Measurements from ENCODE around the gene L3MBTL2.

Gene L3MBTL2

DNA sequence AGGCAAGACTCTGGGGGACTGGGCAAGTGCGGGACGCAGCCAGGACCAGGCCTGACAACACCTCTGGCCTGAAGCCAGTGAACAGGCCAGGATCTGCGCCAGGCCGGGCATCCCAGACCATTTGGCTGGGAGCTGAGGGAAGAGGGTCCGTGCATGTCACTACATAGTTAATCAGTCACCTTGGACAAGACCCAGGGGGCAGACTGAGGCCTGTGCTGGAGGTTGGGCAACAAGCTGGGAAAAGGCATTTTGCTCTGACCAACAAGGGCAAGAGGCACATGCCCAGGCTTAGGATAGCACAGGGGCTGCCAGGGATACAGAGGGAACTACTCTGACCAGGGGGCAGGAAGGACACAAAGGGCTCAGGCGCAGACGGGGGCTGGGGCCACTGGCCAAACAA is 42.6 kb downstream of the L3MBTL2 start:
- ChIA-PET CTCF (interaction anchor here (0.6 kb wide), 2 partner anchors 11 to 12 kb away, joined by 3 read pairs; no protein-coding TSS in a partner anchor), POLR2A (ENCODE audit: low non-redundant PET) (no interaction called here)
- DNase-seq (ENCODE audit: low spot score) = no peak
- peak overlapping the region; percentile 82 for H3K27ac ChIP-seq
- no peak for TF ChIP-seq CTCF (conservative IDR thresholded peaks at IDR 0.05; ENCODE audit: low read depth)

DNA sequence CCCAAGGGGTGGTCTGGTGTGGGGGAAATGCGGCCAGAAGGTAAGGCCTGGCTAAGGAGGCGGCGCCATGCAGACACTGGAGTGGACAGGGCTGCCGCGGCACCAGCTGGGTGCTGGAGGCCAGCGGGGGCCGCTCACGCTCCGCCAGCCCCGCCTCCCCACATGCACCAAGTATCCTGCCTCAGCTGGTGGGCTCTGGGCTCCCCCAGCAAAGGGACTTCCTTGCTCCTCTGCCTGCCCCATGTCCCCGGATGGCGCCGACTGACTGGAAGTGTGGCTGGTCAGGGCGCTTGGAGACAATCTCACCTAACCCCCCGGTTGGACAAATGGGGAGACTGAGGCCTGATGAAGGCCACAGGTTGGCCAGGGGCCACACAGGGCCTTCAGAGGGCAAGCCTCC is 43.2 kb downstream of the L3MBTL2 start:
- no peak for DNase-seq (ENCODE audit: low spot score)
- ChIA-PET CTCF (interaction anchor here (0.6 kb wide), 2 partner anchors 11 to 12 kb away, joined by 3 read pairs; no protein-coding TSS in a partner anchor), POLR2A (ENCODE audit: low non-redundant PET) (no interaction called here)
- no peak for TF ChIP-seq CTCF (conservative IDR thresholded peaks at IDR 0.05; ENCODE audit: low read depth)
- peak overlapping the region; percentile 82 for H3K27ac ChIP-seq

DNA sequence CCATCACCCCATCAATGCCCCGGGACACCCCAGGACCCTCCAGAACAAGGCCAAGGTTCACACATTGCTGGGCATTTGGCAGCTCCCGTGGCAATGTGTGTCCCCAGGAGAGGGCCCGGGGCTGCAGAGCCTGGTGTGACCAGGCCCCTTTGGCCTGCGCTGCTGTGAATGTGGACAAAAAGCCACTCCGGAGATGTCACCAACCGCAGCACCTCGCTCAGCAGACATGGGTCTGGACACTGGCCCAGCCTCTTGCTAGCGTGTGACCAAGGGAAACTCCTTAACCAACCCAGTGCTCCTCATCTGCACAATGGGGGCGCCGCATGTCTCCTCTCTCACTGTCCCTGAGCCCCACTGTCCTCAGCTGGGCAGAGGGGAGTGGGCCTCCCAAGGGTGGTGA is 43.6 kb downstream of the L3MBTL2 start:
- ChIA-PET POLR2A (ENCODE audit: low non-redundant PET) (no interaction called here), CTCF (no interaction called here)
- no peak for DNase-seq (ENCODE audit: low spot score)
- no peak for TF ChIP-seq CTCF (conservative IDR thresholded peaks at IDR 0.05; ENCODE audit: low read depth)
- peak overlapping the region; percentile 82 for H3K27ac ChIP-seq

GRCh38 chr22:41249442-41249841 is 44.3 kb downstream of the L3MBTL2 start:
- ChIA-PET POLR2A (ENCODE audit: low non-redundant PET) (no interaction called here), CTCF (no interaction called here)
- TF ChIP-seq CTCF (conservative IDR thresholded peaks at IDR 0.05; ENCODE audit: low read depth) = no peak
- no peak for DNase-seq (ENCODE audit: low spot score)
- peak overlapping the region; percentile 82 for H3K27ac ChIP-seq

DNA sequence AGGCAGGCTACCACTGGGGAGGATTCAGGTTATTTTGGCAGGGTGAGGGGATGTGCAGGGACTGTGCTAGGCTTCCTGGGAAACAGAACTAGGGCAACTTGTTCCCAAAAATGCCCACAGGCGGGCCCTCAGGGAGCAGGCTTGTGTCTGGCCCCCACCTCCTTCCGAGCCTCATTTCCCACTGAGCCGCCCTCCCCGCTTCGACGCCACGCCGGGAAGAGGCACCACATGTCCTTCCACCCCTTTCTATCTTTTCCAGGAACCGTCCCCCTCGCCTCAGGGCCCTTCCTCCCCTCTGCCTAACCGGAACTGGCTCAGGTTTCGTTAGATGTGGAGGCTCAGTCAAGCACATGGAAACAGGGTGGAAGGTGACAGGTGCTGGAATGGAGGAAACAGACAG is 45.0 kb downstream of the L3MBTL2 start:
- peak overlapping the region; percentile 82 for H3K27ac ChIP-seq
- ChIA-PET CTCF (no interaction called here), POLR2A (ENCODE audit: low non-redundant PET) (no interaction called here)
- no peak for DNase-seq (ENCODE audit: low spot score)
- no peak for TF ChIP-seq CTCF (conservative IDR thresholded peaks at IDR 0.05; ENCODE audit: low read depth)

DNA sequence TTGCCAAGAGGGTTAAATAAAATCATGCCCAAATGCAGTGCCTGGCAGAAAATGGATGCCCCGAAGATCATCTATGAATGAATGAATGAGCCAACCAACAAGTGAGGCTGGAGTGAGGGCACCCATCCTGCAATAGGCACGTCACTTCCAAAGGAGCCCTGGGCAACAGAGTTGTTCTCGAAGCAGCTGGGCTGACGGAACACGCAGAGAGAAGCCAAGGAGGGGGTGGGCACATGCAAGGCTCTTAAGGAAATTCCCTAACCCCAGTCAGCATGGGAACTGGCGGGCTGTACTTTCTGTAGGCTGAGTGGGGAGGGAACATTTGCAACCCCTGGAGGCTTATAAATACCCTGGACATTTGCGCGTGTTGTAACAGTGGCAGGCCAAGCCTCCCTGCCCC is 47.3 kb downstream of the L3MBTL2 start:
- no peak for TF ChIP-seq CTCF (conservative IDR thresholded peaks at IDR 0.05; ENCODE audit: low read depth)
- CTCF ChIA-PET = no interaction called here
- POLR2A ChIA-PET (ENCODE audit: low non-redundant PET) = no interaction called here
- DNase-seq (ENCODE audit: low spot score) = no peak
- peak overlapping the region; percentile 22 for H3K27ac ChIP-seq

- ChIA-PET CTCF (no interaction called here), POLR2A (ENCODE audit: low non-redundant PET) (no interaction called here)
- peak overlapping the region; percentile 7; the same call in 1 of the 2 replicates for H3K27ac ChIP-seq
- DNase-seq (ENCODE audit: low spot score) = no peak
- no peak for TF ChIP-seq CTCF (conservative IDR thresholded peaks at IDR 0.05; ENCODE audit: low read depth)
Measured at GRCh38 chr22:41254230-41254629, 49.1 kb downstream of the L3MBTL2 start.

Data from RWPE1 (cell line).